Retinal pigment epithelial cell (primary cell): ENCODE data around the gene SMAD3.

Experiments
- DNase-seq: peaks from one replicate; pipeline ENCODE4 v3.0.0-alpha.2; 2010; ENCODE audit warnings: low read depth
- H3K4me3 ChIP-seq: 2 replicates; pipeline ENCODE4 v1.5.1; 2011; ENCODE audit warnings: mild to moderate bottlenecking, low read length, control low read depth, moderate library complexity
- TF ChIP-seq, protein P1 (sequence below): conservative IDR thresholded peaks from 2 replicates; pipeline ENCODE4 v1.5.1; 2011; ENCODE audit warnings: low read depth, low read length, control low read depth, inconsistent platforms

Gene SMAD3

DNA sequence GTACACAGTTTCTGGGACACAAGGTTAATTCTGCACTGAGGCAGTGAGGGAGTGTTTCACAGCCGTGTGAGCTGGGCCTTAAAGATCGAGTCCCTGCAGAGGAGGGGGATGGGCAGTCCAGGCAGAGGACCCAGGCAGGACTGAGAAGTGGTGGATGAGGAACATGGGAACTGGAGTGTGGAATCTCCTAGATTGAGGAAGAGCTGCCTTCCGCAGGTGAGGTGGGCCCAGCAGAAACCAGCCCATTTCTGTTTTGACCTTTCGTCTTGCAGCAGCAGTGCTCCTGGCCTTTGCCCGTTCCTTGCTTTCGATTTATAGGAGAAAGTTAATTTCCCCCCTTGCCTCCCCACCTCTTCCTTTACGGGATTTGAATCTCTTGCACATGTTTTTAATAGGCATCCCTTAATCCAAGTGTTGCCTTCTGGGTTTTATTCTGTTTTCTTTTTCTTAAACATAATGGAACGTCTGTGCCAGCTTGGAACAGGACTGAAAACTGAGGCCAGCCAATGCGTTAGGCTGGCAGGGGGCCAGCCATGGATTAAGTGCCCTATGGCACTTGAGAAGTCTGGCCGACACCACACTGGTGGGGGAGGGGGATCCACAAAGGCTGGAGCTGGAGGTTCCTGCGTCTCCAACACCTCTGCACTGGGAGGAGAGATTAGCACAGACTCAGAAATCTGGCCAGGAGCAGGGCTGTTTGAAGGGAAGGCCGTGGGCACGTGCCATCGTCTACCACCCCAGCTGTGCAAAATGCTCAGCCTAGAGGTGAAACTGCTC lies 111.0 kb downstream of the SMAD3 start:
- no peak overlapping the region for H3K4me3 ChIP-seq
- peak; percentile 98 for DNase-seq
- TF ChIP-seq, protein P1, sequence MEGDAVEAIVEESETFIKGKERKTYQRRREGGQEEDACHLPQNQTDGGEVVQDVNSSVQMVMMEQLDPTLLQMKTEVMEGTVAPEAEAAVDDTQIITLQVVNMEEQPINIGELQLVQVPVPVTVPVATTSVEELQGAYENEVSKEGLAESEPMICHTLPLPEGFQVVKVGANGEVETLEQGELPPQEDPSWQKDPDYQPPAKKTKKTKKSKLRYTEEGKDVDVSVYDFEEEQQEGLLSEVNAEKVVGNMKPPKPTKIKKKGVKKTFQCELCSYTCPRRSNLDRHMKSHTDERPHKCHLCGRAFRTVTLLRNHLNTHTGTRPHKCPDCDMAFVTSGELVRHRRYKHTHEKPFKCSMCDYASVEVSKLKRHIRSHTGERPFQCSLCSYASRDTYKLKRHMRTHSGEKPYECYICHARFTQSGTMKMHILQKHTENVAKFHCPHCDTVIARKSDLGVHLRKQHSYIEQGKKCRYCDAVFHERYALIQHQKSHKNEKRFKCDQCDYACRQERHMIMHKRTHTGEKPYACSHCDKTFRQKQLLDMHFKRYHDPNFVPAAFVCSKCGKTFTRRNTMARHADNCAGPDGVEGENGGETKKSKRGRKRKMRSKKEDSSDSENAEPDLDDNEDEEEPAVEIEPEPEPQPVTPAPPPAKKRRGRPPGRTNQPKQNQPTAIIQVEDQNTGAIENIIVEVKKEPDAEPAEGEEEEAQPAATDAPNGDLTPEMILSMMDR = no peak

- TF ChIP-seq, protein P1 = no peak
- no peak overlapping the region for H3K4me3 ChIP-seq
- no peak for DNase-seq
These were observed 112.3 kb downstream of the SMAD3 start for GRCh38 chr15:67177752-67178151.

- no peak overlapping the region for H3K4me3 ChIP-seq
- TF ChIP-seq, protein P1 = no peak
- DNase-seq = peak; percentile 93
These were observed 113.3 kb downstream of the SMAD3 start for GRCh38 chr15:67178569-67179210.

DNA sequence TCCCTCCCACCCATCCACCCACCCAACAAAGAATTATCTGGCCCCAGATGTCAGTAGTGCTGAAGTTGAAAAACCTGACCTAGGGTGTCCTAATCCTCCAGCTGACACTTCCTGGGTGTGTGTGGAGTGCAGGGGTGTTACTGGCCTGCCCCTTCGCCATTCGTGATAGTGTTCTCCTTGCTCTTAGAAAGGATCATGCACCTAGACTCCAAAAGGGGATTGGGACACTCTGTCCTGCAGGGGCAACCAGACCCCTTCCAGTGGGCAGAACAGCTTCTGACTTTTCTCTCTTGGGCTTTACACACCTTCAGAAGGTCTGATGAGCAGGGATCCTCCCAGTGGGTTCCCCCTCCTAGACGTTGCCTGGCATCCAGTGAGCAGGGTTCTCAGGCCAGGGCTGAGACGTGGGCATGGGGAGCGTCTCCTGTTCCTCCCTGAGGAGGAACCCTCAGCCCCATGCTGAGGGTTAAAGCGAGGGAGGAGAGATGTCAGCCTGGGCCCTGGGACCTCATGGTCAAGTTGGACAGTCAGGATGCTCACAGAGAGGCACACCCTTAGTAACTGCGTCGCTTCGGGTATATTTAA lies 114.1 kb downstream of the SMAD3 start:
- H3K4me3 ChIP-seq = no peak overlapping the region
- TF ChIP-seq, protein P1 = no peak
- DNase-seq = no peak

- H3K4me3 ChIP-seq = no peak overlapping the region
- no peak for DNase-seq
- TF ChIP-seq, protein P1 = no peak
These were observed 114.6 kb downstream of the SMAD3 start for GRCh38 chr15:67180035-67180434.

DNA sequence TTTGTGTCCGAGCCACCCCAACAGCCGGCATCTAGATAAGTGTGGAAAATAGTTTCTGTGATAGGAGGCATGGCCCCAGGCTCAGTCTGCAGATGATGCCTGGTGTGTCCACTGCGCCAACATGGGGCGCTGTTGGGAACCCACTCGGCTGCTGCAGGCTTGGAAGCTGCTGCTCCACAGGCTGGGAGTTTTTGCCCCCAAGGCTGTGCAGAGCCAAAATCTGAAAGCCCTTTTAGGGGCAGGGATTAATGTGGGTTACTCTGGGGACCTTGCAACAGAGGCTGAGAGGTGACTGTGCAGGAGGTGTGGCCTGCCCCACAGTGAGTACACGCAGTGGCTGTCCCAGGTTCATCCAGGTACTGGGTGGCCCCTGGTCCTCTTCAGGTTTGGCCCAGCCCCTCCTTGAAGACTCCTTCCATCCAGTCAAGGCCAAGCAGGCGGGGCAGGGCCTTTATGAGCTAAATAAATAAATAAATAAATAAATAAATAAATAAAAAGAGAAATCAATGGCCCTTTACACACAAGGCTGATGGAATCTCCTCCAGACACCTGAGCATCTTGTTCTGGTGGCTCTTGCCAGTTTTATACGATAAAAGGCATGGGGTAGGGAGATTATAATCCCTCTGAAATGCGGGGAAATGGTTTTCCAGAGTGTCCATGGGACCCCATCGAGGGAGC lies 115.3 kb downstream of the SMAD3 start:
- no peak overlapping the region for H3K4me3 ChIP-seq
- TF ChIP-seq, protein P1 = peak; percentile 23
- DNase-seq = no peak
